Esophagus muscularis mucosa (tissue), 3 donors: Measurements from ENCODE around the gene GDF7.

ENCODE experiments used
- EP300 ChIP-seq: sonication (generic); formaldehyde crosslinking; IDR thresholded peaks from one replicate; pipeline ENCODE4 v1.6.1; 2017; ENCODE audit warnings: antibody characterized with exemption
- TF ChIP-seq, protein P1 (sequence below), 3 experiments: fragments of 200-600 bp in 2 of 3; fragments of 450-650 bp in 1 of 3; sonication (generic) in 2 of 3; IDR thresholded peaks; one replicate each; pipeline ENCODE4 v1.5.1; 2017 to 2019; ENCODE audit warnings: antibody characterized with exemption in 3 of 3, mild to moderate bottlenecking in 2 of 3, moderate library complexity in 1 of 3

DNA sequence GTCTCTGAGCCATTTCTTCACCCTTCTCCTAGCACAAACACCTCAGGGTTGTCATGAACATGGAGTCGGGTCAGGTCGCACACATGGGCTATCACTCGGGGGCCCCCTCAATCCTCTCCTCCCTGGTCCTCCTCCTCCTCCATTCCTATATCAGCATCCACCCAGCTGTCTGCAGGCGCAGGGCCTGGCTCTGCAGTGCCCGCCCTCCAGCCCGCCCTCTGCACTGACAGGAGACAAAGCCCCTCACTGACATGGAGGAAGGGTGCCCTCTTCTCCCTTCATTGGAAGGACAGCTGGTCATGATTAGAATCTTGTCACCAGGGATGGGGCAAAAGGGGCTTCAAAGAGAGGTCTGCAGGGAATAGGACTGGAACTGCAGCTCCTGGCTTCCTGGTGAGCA lies 37.8 kb upstream of the GDF7 start:
- TF ChIP-seq, protein P1, sequence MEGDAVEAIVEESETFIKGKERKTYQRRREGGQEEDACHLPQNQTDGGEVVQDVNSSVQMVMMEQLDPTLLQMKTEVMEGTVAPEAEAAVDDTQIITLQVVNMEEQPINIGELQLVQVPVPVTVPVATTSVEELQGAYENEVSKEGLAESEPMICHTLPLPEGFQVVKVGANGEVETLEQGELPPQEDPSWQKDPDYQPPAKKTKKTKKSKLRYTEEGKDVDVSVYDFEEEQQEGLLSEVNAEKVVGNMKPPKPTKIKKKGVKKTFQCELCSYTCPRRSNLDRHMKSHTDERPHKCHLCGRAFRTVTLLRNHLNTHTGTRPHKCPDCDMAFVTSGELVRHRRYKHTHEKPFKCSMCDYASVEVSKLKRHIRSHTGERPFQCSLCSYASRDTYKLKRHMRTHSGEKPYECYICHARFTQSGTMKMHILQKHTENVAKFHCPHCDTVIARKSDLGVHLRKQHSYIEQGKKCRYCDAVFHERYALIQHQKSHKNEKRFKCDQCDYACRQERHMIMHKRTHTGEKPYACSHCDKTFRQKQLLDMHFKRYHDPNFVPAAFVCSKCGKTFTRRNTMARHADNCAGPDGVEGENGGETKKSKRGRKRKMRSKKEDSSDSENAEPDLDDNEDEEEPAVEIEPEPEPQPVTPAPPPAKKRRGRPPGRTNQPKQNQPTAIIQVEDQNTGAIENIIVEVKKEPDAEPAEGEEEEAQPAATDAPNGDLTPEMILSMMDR (IDR thresholded peaks at IDR 0.05) = no peak
- TF ChIP-seq EP300 = no peak
